ENCODE measurements around the gene MLKL.
"Not testable (repeated sequence)": the region's sequence is repeated elsewhere in the genome, so short reads cannot be mapped to it uniquely, and the experiment has no call there.

Gene MLKL

GRCh38 chr16:74727903-74728302 is 27.2 kb upstream of the MLKL start:
- no peaks in the 10 kb centered on the region for H3K27me3 ChIP-seq
- no peak for DNase-seq
- no peaks in the 10 kb centered on the region for H3K36me3 ChIP-seq
- no peak for TF ChIP-seq CTCF (IDR thresholded peaks at IDR 0.05; ENCODE audit: low read depth, low read length)
- H3K4me3 ChIP-seq (ENCODE audit: low read depth, low read length) = no peak overlapping the region
- H3K9me3 ChIP-seq = no peaks in the 10 kb centered on the region; the same call in 1 of the 2 replicates
- no peaks in the 10 kb centered on the region for H3K4me1 ChIP-seq

DNA sequence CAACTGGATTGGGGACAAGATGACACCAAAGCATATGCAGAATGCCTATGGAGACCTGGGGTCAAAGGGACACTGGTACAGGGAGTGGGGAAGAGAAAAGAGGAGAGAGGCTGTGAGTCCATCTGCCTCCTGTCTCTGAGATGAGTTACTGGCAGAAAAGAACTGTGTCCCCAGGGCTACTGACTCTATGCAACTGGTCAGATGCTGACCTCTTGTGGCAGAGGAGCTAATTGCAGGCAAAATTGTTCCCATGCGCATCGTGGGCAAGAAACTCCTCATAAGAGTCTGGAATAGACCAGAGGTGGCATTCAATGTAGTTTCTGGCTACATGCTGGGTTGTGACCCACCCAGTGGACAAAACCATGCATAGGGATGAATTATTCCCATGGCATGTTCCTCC is 26.1 kb upstream of the MLKL start:
- H3K4me3 ChIP-seq (ENCODE audit: low read depth, low read length) = no peak overlapping the region
- H3K4me1 ChIP-seq = no peaks in the 10 kb centered on the region
- peak; percentile 73 for TF ChIP-seq CTCF (IDR thresholded peaks at IDR 0.05; ENCODE audit: low read depth, low read length)
- DNase-seq = no peak
- H3K9me3 ChIP-seq = no peaks in the 10 kb centered on the region; the same call in 1 of the 2 replicates
- H3K27me3 ChIP-seq = no peaks in the 10 kb centered on the region
- no peaks in the 10 kb centered on the region for H3K36me3 ChIP-seq

GRCh38 chr16:74725651-74726455 is 25.2 kb upstream of the MLKL start:
- no peaks in the 10 kb centered on the region; the same call in 1 of the 2 replicates for H3K9me3 ChIP-seq
- no peaks in the 10 kb centered on the region for H3K4me1 ChIP-seq
- no peak for DNase-seq
- TF ChIP-seq CTCF (IDR thresholded peaks at IDR 0.05; ENCODE audit: low read depth, low read length) = no peak
- no peak overlapping the region for H3K4me3 ChIP-seq (ENCODE audit: low read depth, low read length)
- H3K27me3 ChIP-seq = no peaks in the 10 kb centered on the region
- no peaks in the 10 kb centered on the region for H3K36me3 ChIP-seq

DNA sequence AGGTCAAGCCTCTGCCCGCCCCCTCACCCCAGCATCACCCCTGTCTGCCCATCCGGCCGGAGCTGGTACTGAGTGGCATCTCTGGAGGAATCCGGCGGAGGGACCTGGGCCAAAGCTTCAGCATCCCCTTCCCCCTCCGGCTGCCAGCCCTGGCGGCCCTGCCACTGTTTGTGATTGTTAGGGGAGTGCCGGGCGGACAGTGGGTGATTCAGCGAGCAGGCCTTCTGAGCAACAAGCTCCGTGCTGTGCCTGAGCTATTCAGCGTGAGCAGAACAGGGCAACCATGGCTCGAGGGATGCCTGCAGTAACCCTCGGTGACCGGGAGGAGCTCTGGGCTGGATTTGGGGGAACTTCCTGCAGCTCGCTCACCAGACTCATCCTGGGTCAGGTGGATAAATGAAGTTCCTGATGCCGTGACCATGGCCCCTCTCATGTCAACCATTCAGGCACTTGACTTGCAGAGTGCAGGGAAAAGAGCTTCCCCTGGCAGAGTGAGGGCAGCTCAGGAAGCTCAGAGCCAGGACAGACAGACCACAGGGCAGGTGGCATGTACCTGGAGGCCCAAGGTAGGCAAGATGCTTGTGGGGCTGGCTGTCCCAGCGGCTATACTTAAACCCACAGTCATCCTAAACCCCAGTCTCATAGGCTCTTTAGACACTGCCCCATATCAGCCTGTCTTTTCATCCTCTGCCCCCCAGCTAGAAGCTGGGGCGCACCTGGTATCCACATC is 24.3 kb upstream of the MLKL start:
- H3K27me3 ChIP-seq = no peaks in the 10 kb centered on the region
- no peak for DNase-seq
- H3K36me3 ChIP-seq = no peaks in the 10 kb centered on the region
- no peak overlapping the region for H3K4me3 ChIP-seq (ENCODE audit: low read depth, low read length)
- no peaks in the 10 kb centered on the region; the same call in 1 of the 2 replicates for H3K9me3 ChIP-seq
- no peaks in the 10 kb centered on the region for H3K4me1 ChIP-seq
- TF ChIP-seq CTCF (IDR thresholded peaks at IDR 0.05; ENCODE audit: low read depth, low read length) = no peak

DNA sequence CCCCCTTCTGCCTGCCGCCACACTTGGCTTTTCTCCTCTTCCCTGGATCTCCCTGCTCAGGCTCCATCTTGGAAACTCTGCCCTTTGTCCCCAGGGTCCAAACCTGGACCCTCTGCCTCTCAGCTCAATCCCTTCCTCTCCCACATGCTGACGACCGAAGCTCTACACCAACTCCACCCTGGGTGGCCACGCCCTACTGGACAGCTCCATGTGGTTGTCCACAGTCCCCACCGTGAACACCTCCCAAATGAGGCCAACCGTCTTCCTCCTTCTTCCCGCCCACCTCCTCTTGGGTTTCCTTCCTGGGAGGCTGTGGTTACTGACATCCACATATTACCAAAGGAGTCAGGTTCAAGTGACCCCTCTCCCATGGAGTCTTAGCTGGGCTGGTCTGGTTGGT is 22.6 kb upstream of the MLKL start:
- Histone ChIP-seq H3K9me3 (no peaks in the 10 kb centered on the region; the same call in 1 of the 2 replicates), H3K36me3 (no peaks in the 10 kb centered on the region), H3K27me3 (no peaks in the 10 kb centered on the region), H3K4me1 (no peaks in the 10 kb centered on the region), H3K4me3 (ENCODE audit: low read depth, low read length) (no peak overlapping the region)
- TF ChIP-seq CTCF (IDR thresholded peaks at IDR 0.05; ENCODE audit: low read depth, low read length) = no peak
- DNase-seq = no peak

DNA sequence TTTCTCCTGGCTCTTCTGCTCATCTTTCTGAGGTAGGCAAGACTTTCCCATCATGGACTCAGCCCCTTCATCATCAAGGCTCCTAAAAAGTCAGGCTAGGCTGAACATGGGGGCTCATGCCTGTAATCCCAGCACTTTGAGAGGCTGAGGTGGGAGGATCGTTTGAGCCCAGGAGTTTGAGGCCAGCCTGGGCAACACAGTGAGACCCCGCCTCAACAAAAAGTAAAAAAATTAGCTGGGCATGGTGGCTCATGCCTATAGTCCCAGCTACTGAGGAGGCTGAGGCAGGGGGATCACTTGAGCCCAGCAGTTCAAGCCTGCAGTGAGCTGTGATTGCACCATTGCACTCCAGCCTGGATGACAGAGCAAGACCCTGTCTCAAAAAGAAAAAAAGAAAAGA is 21.5 kb upstream of the MLKL start:
- not testable (repeated sequence) for H3K4me3 ChIP-seq (ENCODE audit: low read depth, low read length); H3K4me1 ChIP-seq; DNase-seq; H3K36me3 ChIP-seq; H3K27me3 ChIP-seq; H3K9me3 ChIP-seq
